GM19025 (cell line): ENCODE data around the gene EFEMP1.

Experiments used
- ATAC-seq: cut with Tn5 transposase; IDR thresholded peaks from one replicate; pipeline ENCODE4 v1.9.1; 2021; ENCODE audit warnings: mild to moderate bottlenecking, low read depth, moderate library complexity; ENCODE audit not compliant: unreplicated experiment

The EFEMP1 gene

GRCh38 chr2:55901941-55902340, 21.6 kb downstream of the EFEMP1 start:
- no peak for ATAC-seq

GRCh38 chr2:55901322-55901721, 22.3 kb downstream of the EFEMP1 start:
- ATAC-seq, result no peak

- no peak for ATAC-seq
Measured at GRCh38 chr2:55899881-55900280, 23.7 kb downstream of the EFEMP1 start.

DNA sequence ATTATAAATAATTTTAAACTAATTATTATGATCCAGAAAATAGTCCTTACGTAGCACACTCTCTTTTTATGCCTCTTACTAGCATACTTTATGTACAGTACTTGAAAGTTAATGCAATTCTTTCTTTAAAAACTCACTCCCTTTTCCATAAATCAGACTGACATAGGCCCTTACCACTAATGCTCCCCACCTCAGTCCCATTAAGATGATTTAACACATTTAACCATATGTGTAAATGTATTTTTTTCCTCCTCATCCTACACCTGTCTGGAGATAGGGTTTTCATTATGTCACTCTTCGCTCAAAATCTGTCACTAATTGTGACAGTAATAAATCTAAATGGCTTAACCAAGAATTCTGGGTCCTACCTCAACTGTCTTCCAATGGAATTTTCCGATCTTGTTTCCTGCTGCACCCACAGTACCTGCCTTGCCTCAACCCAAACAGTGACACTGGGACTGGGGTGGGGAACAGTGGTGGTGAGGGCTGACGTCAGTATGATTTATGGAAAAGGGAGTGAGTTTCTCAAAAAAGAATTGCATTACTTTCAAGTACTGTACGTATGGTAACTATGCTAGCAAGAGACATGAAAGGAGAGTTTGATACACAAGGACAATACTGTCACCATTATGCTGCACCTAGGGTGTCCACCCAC, 25.1 kb downstream of the EFEMP1 start:
- ATAC-seq, result no peak

GRCh38 chr2:55896633-55897032, 26.9 kb downstream of the EFEMP1 start:
- no peak for ATAC-seq

DNA sequence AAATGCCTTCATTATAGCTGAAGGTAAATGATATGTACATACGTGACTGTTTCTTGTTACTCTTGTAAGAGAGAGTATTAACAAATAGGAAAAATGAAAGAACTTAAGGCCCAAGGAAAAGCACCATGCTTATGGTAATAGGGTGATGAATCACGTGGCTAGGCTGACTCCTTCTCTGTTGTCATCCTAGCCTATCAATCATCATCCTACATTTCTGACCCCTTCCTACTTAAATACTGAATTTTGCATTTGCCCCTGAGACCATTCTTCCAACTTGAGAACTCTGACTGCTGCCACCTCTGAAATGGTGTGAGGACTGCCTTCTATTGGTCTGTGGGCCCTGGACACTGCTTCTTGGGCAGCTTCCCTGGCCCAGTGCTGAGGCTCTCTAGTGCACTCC, 28.9 kb downstream of the EFEMP1 start:
- ATAC-seq, result no peak

- no peak for ATAC-seq
Measured at GRCh38 chr2:55891671-55892094, 31.9 kb downstream of the EFEMP1 start.

- ATAC-seq, result no peak
Measured at GRCh38 chr2:55888936-55889335, 34.6 kb downstream of the EFEMP1 start.

DNA sequence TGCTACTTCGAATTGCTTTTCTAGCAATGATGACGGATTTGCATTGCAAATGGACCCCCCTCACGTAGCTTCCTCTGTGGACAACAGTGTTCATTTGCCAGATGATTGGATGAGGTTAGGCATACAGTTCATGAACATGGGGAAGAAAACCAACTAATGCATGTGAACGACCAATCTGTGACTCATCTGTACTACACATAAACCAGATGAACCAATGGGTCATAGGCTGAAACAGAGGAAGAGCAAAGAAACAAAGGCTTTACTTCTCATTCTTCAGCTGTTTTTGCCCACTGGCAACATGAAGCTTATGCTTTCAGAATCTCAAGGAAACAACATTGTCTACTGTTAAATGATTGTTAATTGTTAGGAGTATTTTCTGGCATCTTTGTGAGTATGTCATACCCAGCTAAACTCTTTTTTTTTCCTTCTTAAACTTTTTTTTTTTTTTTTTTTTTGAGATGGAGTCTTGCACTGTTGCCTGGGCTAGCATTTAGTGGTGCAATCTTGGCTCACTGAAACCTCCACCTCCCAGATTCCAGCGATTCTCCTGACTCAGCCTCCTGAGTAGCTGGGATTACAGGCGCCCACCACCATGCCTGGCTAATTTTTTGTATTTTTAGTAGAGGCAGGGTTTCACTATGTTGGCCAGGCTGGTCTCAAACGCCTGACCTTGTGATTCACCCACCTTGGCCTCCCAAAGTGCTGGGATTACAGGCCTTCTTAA, 35.5 kb downstream of the EFEMP1 start:
- no peak for ATAC-seq

GRCh38 chr2:55887351-55887750, 36.2 kb downstream of the EFEMP1 start:
- ATAC-seq, result no peak

- ATAC-seq, result no peak
Measured at GRCh38 chr2:55885944-55886281, 37.7 kb downstream of the EFEMP1 start.

DNA sequence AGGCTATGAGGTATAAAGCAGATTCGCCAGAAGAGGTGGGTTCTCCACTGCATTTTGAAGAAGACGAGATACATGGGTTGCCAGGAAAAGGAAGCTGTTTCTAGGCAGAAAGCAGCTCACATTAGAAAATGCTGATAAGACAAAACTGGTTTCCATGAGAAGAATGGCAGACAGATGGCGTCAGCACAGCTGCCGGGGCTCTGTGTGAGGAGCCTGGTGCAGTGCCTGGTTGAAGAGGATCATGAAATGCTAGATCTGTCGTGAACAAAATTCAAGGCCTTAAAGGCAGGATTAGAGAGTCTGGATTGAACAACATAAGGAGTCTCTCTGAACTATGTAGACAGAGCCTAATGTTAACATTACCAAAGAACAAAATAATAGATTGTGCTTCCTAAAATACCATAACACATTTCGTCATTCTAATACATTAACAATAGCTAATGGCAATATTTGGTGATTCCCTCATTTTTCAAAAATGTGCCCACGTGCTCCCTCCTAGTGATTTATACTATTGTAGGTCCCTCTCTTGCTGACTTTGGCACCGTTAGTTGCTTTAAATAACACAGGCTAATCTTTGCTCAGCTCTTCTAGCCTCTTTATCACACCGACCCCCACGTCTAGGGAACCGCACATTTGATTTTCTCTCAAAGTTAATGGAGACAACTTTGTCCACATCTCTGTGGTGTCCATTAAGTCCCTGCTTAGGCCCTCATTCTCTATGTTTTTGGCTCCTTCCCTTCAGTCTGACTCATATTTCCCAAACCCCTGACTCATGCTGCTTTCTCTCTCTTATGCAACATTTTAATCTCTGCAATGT, 38.2 kb downstream of the EFEMP1 start:
- no peak for ATAC-seq

DNA sequence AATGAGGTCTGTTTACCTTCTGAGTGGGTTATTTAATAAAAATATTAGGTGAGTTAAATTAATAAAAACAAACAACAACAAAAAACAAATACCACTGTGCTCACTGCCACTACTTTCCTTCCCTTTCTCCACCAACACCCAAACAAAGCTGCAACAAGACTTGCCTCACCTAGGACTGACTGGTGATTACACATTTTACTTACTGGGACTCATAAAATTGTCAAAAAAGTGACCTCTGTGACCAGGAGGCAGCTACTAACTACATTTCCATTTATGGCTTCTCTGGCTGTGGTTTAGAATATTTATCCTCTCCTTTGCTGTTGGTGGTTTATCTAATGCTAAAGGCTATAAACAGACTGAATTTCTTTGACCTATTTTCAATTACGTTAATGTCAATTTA, 39.8 kb downstream of the EFEMP1 start:
- no peak for ATAC-seq

- no peak for ATAC-seq
Measured at GRCh38 chr2:55883357-55883756, 40.2 kb downstream of the EFEMP1 start.

DNA sequence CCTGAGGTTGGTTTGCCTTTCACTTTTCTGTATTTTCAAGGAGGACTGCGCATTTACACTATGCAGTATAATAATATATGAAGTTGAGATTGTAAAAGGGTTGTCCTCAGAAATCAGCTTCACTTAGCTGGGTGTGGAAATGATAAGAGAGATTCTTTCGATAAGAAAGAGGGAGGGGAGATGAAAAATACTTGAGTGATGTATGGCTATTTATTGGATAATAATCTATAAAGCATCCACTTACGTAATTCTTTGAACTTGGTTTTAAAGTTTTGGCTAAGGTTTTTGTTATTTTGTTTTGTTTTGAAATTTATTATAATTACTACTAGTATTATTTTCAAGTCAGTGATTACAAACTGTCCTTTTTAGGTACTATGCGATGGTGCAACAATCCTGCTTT, 40.6 kb downstream of the EFEMP1 start:
- no peak for ATAC-seq

DNA sequence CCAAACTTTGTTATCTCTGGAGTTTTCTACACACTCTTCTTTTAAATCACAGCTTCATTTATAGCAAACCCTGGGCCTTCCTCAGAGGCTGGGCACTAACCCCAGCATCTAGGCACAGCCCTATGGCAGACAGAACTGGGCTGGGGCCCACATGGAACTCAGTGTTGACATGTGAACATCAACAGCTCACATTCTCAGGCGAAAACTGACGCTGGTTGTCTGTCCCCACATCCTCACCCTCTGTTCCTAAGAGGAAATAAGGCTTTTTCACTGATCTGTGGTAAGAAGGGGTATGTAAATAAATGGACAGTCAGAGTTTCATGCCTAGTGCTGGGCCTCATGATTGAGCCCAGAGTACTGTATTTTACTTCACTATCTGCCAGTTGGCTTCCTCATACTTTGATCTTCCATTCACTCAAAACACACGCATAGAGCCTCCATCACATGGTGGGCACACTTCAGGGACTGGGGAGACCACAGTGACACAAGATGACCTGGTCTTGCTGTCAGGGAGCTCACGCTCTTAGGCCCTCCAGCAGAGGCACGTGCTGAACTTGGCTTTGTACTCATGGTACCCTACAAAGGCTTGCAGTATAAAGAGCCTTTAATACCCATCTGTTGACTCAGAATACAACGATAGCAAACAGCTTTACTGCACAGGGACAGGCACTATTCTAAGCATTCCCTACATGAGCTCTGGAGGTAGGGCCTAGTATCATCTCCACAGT, 43.0 kb downstream of the EFEMP1 start:
- no peak for ATAC-seq

GRCh38 chr2:55879976-55880375, 43.6 kb downstream of the EFEMP1 start:
- ATAC-seq, result no peak

- ATAC-seq, result no peak
Measured at GRCh38 chr2:55877087-55877436, 46.5 kb downstream of the EFEMP1 start.

DNA sequence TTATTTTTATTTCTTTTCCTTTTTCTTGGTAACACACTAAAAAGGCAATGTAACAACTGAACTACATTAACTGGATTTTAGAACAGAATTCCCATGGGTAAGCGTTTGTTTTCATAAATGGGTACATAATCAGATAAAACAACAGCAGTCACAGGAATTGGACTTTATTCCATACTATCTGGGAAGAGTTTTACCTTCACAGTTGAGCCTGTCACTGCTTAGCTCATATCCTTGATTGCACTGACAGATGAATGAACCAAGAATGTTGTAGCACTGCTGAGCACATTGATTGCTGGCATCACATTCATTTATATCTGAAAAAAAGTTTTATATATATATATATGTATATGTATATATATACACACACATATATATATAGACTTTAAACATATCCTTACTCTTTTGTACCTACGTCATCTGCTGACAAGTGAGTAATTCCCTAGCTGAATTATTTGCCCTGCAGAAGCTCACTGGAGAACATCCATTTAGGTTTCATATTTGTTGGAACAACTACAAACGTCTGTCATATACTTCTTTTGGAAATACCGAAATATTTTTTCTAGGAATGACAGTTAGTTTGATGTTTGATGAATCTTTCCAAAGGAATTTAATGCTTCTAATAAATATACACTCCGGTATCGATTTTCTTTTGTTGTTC, 47.0 kb downstream of the EFEMP1 start:
- ATAC-seq, result no peak

DNA sequence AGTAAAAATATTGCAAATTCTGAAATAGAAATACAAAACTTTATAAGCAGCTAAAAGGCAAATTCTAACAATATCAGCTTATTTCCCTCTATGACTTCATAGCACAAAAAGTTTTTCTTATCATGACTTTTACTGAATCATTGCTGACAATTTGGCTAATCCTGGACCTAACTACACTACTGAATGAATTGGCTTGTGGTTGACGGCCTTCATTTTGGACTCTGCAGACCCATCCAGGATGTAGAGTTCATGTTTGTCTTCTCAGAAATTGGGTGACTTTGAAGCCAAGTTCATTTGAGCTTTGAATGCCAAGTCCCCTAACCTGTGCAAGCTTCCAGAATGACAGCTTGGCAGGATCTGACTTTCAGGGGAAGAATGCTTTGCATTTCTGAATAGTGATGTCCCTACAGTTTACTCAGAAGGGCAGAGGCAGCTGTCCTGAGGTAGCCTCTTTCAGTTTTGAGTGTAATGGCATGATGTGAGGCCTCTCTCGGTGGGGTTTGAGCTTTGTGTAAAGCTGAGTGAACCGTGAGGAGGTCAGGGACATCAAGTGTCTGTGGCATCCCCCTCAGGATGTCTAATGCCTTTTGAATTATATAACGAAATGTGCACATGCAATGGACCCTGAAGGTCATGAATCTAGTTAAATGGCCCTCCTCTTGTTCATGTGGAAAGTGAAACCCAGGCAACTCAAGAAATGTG, 48.0 kb downstream of the EFEMP1 start:
- ATAC-seq, result no peak
